Measurements from ENCODE around the gene AATF.
"Not testable (repeated sequence)": the region's sequence is repeated elsewhere in the genome, so short reads cannot be mapped to it uniquely, and the experiment has no call there.

The AATF gene

GRCh38 chr17:37052450-37052849 is 103.7 kb downstream of the AATF start:
- no peak for DNase-seq

DNA sequence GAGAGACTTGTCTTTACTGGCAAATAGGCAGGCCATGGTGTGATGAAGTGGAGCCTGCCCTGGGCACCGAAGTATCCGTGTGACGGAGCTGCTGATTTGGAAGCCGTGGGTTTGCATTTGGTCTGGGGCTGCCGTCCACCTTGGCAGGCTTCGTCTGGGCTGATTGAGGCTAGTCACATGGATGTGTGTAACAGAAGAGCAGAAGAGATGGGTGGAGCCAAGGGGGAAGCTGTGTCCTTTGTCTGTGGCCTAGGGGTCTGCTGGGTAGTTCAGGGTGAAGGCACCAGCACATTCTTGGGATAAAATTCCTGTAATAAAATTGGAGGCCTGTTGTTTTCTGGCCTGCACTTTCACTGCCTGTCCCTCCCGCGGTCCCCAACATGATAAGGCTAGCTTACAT is 106.1 kb downstream of the AATF start:
- DNase-seq: no peak

DNA sequence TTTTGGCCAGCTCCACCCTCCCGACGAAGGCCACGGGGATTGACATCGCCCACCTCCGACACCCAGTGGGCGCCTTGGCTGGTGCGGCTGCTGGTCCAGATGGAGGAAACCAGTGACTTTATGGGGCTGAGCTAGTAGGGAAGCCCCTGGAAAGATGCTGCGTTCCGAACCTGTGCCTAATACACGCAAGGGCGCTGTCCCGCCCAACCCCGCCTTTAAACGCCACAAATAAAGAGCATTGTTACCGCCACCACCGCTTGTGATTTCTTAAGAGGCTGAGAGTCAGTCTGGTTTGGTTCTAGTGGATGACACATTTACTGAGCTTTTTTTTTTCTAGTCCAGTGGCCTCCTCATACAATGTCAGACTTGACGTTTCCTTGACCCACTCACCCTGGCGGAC is 107.9 kb downstream of the AATF start:
- no peak for DNase-seq

DNA sequence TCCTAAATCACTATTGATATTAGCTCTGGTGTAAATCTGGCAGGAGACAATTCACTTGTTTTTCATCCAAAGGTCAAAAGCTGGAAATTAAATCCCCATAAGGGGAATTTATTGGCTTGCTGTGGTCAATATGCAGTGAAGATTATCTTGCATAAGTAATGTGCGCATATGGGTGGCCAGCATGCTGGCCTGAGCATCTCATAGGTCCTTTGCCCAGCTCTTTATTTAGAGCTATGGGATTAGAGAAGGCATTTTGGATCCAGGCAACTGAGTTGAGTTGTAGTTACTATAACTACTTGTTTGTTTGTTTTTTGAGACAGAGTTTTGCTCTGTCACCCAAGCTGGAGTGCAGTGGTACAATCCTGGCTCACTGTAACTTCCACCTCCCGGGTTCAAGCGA is 110.7 kb downstream of the AATF start:
- no peak for DNase-seq

GRCh38 chr17:37060094-37060493 is 111.3 kb downstream of the AATF start:
- DNase-seq: no peak

- DNase-seq: no peak
These were observed 112.2 kb downstream of the AATF start for GRCh38 chr17:37060928-37061327.

DNA sequence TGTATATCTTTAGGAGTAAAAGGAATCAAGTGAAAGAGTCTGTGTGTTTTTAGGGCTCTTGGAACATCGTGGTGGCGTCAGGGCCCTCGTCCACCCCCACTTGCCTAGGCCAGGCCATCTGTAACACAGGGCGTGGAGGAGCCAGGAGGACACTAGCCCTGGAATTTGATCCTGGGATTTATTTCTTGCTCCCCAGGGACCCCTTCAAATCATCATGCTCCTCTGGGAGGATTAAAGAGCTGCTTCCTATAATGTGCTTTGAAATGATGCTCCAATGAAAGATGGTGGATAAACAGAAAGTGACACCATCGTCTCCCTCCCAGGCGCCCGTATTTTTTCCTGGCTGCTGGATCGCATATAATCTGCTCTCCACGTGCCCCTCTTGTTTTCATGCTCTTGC is 113.3 kb downstream of the AATF start:
- peak; percentile 38 for DNase-seq

- no peak for DNase-seq
These were observed 115.5 kb downstream of the AATF start for GRCh38 chr17:37064206-37064605.

DNA sequence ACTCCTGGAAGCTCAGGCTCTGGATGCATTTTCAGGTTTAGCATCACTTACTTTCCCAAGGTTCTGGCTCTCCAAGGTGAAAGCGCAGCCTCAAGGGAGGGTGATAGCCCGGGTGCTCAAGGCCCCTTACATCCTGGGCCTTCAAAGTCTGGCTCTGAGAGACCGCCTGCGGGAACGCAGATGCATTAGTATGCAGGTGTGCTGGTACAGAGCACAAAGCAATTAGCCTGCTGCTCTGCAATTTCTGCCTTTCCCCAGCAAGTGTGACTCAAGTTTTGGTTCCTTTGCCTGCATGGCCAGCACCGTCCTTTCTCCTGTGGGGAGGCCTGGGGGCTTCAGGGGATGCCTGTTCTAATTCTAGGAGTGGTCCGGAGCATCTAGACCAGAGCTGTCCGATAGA is 116.2 kb downstream of the AATF start:
- DNase-seq: no peak

DNA sequence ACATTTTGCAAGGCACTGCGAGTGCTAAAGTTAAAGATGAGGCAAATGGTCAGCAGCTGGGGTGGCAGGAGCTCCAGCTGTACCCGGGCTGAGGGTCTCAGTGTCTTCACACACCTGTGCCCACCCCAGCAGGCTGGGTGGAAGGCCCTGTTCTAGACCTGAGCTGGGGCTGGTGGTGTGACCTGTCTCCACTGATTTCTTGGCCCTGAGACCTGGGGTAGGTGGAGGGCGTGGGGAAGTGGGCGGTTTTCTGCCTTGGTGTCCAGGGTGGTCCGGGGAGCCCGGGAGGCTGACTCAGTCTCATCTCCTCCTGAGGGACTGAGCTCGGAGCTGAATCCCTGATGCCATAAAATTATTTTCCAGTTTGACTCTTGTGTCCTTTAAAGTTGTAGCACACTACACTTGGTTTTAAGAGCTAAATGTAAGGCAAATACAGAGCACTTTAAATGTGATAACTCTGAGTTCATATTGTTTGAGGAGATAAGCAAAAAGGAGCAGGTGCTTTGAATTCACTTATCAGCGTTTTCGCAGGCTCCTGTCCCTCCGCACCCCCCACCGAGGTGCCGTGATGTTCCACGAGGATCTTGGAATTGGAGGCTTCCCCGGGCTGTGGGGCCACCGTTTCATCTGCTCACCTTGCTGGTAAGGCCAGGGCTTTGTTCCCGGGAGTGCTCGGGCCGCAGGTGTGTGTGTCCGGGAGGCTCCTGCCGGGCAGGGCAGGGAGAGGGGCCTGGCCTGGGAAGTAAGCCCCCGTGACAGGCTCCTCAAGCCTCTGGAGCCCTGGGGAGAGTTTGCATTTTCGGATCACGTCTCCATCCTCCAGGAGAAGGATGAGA is 117.0 kb downstream of the AATF start:
- DNase-seq: no peak

- DNase-seq: no peak
These were observed 117.8 kb downstream of the AATF start for GRCh38 chr17:37066322-37067255.

DNA sequence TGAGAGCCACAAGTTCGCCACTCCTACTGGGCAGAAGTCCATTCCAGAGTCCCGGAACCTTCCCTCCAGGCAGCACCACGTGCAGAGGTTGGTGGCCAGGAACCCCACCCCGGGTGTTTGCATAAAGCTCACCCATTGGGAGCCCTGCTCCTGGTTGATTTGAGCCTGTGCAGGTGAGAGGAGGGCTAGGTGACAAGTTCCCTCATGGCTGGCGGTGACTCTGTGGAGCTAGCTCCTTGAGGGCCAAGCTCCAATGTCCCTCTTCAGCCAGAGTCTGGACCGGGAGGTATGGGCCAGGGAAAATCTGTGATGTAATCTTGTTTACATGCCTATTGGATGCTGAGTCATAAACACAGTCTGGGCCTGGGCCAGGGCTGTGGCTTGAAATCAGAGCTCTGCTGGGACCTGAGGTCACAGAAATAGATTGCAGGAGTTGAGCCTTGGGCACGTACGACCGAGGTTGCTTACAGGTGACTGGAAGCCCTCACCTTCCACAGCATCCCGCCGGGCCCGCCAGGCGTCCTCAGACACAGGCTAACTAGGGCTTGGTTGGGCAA is 118.9 kb downstream of the AATF start:
- DNase-seq: no peak

DNA sequence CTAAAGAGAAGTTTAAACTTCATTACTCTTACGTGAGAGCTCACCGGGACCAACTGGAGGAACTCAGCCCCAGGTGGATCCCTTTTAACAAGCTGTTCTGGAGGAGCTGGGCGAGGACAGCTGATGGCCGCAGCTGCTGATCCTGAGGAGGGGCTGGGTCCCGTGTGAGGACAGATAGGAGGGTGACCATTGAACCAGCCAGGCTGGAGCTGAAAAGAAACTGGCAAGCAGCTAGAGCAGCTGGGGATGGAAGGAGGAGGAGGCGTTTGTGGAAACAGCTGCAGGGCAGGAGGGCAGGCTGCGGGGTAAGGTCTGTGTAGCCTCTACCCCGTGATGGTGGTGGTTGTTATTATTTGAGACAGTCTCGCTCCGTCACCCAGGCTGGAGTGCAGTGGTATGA is 119.5 kb downstream of the AATF start:
- DNase-seq: no peak

GRCh38 chr17:37069087-37069486 is 120.3 kb downstream of the AATF start:
- DNase-seq: no peak

DNA sequence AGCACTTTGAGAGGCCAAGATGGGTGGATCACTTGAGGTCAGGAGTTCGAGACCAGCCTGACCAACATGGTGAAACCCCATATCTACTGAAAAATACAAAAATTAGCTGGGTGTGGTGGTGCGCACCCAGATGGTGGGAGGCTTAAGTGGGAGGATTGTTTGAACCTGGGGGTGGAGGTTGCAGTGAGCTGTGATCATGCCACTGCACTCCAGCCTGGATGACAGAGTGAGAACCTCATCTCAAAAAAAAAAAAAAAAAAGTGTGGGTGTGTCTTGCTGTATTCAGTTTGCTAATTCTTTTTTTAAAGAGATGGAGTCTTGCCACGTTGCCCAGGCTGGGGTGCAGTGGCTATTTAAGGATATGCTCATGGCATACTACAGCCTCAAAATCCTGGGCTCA is 124.7 kb downstream of the AATF start:
- DNase-seq: not testable (repeated sequence)

- DNase-seq: no peak
These were observed 130.4 kb downstream of the AATF start for GRCh38 chr17:37079065-37079708.

- DNase-seq: no peak
These were observed 131.0 kb downstream of the AATF start for GRCh38 chr17:37079735-37080134.

- no peak for DNase-seq
These were observed 132.5 kb downstream of the AATF start for GRCh38 chr17:37081287-37081686.

- DNase-seq: no peak
These were observed 133.6 kb downstream of the AATF start for GRCh38 chr17:37082311-37082860.

- no peak for DNase-seq
These were observed 134.2 kb downstream of the AATF start for GRCh38 chr17:37082985-37083384.

DNA sequence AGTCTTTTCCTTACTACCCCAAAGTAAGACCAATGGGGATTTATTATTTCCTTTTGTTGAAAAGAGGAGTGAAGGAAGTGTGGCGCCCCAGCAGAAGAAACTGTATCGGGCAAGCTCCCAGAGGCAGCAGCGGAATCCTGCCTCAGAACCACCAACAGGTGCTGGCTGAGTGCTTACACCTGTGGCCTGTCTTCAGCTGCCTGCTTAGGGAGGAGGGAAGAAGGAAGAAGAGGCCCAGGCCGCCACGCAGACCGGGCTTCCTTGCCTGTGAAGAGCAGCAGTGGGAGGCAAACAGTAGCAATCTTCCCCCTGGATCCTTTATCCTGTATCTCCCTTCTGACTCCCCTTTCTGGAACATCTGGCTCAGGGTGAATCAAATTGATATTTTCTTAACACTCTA is 134.7 kb downstream of the AATF start:
- no peak for DNase-seq

GRCh38 chr17:37084372-37084771 is 135.6 kb downstream of the AATF start:
- no peak for DNase-seq

DNA sequence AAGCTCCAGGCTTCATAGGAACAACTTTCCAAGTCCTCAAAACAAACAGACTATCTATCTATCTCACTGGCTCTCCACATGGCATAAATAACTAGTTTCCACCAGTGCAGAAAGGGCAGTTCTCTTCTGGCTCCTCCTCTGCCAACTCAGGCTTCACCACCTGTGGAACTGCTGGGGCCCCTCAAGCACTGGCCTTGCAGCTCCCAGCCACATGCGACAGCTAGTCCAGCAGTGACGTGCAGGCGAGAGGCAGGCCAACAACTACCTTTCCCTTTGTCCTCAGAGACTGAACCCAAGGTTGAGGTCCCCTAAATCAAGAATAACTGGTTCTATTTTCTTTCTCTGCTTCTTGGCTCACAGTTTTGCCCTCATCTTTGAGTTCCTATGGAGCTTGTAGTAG is 137.6 kb downstream of the AATF start:
- no peak for DNase-seq
